BLaER1 (cell line): ENCODE data around the gene URM1.

ENCODE experiments used
- H3K27ac ChIP-seq: shearing (Covaris generic); formaldehyde crosslinking; 2 replicates; pipeline ENCODE4 v1.8.1; 2022
- H3K27me3 ChIP-seq: shearing (Covaris generic); formaldehyde crosslinking; 2 replicates; pipeline ENCODE4 v1.8.1; 2022
- H3K36me3 ChIP-seq: shearing (Covaris generic); formaldehyde crosslinking; 2 replicates; pipeline ENCODE4 v1.8.1; 2022
- H3K4me1 ChIP-seq: shearing (Covaris generic); formaldehyde crosslinking; 2 replicates; pipeline ENCODE4 v1.8.1; 2022
- H3K4me2 ChIP-seq: shearing (Covaris generic); formaldehyde crosslinking; 2 replicates; pipeline ENCODE4 v1.8.1; 2022
- H3K4me3 ChIP-seq: shearing (Covaris generic); formaldehyde crosslinking; 2 replicates; pipeline ENCODE4 v1.8.1; 2022
- H3K9ac ChIP-seq: shearing (Covaris generic); formaldehyde crosslinking; 2 replicates; pipeline ENCODE4 v1.8.1; 2022
- H3K9me3 ChIP-seq: shearing (Covaris generic); formaldehyde crosslinking; 2 replicates; pipeline ENCODE4 v1.8.1; 2022
- H4K20me1 ChIP-seq: shearing (Covaris generic); formaldehyde crosslinking; 2 replicates; pipeline ENCODE4 v1.8.1; 2022
- Cebpa-rat ChIP-seq: shearing (Covaris generic); IDR thresholded peaks from 2 replicates; pipeline ENCODE4 v1.8.1; 2022

URM1 gene

GRCh38 chr9:128392302-128393144 lies 21.3 kb downstream of the URM1 start:
- H4K20me1 ChIP-seq, result peaks cover 17% of the 10 kb centered on the region; the same call in 1 of the 2 replicates
- H3K9ac ChIP-seq, result no peak overlapping the region
- peaks cover 13% of the 10 kb centered on the region; the same call in 1 of the 2 replicates for H3K27me3 ChIP-seq
- peaks cover 66% of the 10 kb centered on the region for H3K36me3 ChIP-seq
- no peaks in the 10 kb centered on the region for H3K9me3 ChIP-seq
- H3K27ac ChIP-seq, result no peak overlapping the region
- H3K4me2 ChIP-seq, result no peak overlapping the region
- TF ChIP-seq Cebpa-rat, result no peak
- H3K4me3 ChIP-seq, result no peak overlapping the region
- H3K4me1 ChIP-seq, result peaks cover 9% of the 10 kb centered on the region

- H3K27me3 ChIP-seq, result peaks cover 16% of the 10 kb centered on the region; the same call in 1 of the 2 replicates
- no peak overlapping the region for H3K4me2 ChIP-seq
Measured at GRCh38 chr9:128393145-128393775, 22.1 kb downstream of the URM1 start.

GRCh38 chr9:128393970-128394369 lies 22.8 kb downstream of the URM1 start:
- peaks cover 51% of the 10 kb centered on the region for H3K36me3 ChIP-seq
- no peak overlapping the region for H3K4me2 ChIP-seq
- H3K27ac ChIP-seq, result no peak overlapping the region
- H3K9ac ChIP-seq, result no peak overlapping the region
- H3K4me3 ChIP-seq, result no peak overlapping the region
- peaks cover 16% of the 10 kb centered on the region; the same call in 1 of the 2 replicates for H3K27me3 ChIP-seq
- 0 out of 2 replicates have a peak, but pooled peaks cover 3% of the 10 kb centered on the region for H4K20me1 ChIP-seq
- H3K4me1 ChIP-seq, result peaks cover 9% of the 10 kb centered on the region
- no peaks in the 10 kb centered on the region for H3K9me3 ChIP-seq
- no peak for TF ChIP-seq Cebpa-rat

More at GRCh38 chr9:128393145-128393775, 22.1 kb downstream of the URM1 start:
- H3K4me3 ChIP-seq, result no peak overlapping the region
- no peaks in the 10 kb centered on the region for H3K9me3 ChIP-seq
- no peak overlapping the region for H3K9ac ChIP-seq
- no peak overlapping the region for H3K27ac ChIP-seq
- H4K20me1 ChIP-seq, result 0 out of 2 replicates have a peak, but pooled peaks cover 10% of the 10 kb centered on the region
- peaks cover 9% of the 10 kb centered on the region for H3K4me1 ChIP-seq
- TF ChIP-seq Cebpa-rat, result no peak
- peaks cover 58% of the 10 kb centered on the region for H3K36me3 ChIP-seq

- no peak overlapping the region for H3K4me3 ChIP-seq
- H3K4me2 ChIP-seq, result no peak overlapping the region
- no peak for TF ChIP-seq Cebpa-rat
- H3K9ac ChIP-seq, result no peak overlapping the region
- H3K27ac ChIP-seq, result no peak overlapping the region
- peaks cover 45% of the 10 kb centered on the region for H3K36me3 ChIP-seq
- H4K20me1 ChIP-seq, result no peaks in the 10 kb centered on the region
- peaks cover 16% of the 10 kb centered on the region; the same call in 1 of the 2 replicates for H3K27me3 ChIP-seq
- no peaks in the 10 kb centered on the region for H3K9me3 ChIP-seq
- peaks cover 9% of the 10 kb centered on the region for H3K4me1 ChIP-seq
Measured at GRCh38 chr9:128394379-128395168, 23.4 kb downstream of the URM1 start.

- Histone ChIP-seq H3K9me3 (no peaks in the 10 kb centered on the region), H3K27me3 (peaks cover 16% of the 10 kb centered on the region; the same call in 1 of the 2 replicates), H3K4me2 (peak overlapping the region; percentile 52), H3K9ac (no peak overlapping the region), H4K20me1 (no peaks in the 10 kb centered on the region), H3K36me3 (peaks cover 20% of the 10 kb centered on the region), H3K4me3 (no peak overlapping the region), H3K4me1 (peaks cover 12% of the 10 kb centered on the region), H3K27ac (no peak overlapping the region)
- no peak for TF ChIP-seq Cebpa-rat
Measured at GRCh38 chr9:128396970-128397613, 25.9 kb downstream of the URM1 start.

- Histone ChIP-seq H3K9me3 (no peaks in the 10 kb centered on the region), H3K36me3 (peaks cover 13% of the 10 kb centered on the region), H3K4me3 (no peak overlapping the region), H3K4me1 (peaks cover 14% of the 10 kb centered on the region), H4K20me1 (no peaks in the 10 kb centered on the region), H3K4me2 (no peak overlapping the region), H3K27me3 (peaks cover 16% of the 10 kb centered on the region; the same call in 1 of the 2 replicates), H3K27ac (no peak overlapping the region), H3K9ac (no peak overlapping the region)
- TF ChIP-seq Cebpa-rat, result no peak
Measured at GRCh38 chr9:128397831-128398230, 26.7 kb downstream of the URM1 start.

GRCh38 chr9:128399861-128400260 lies 28.7 kb downstream of the URM1 start:
- H4K20me1 ChIP-seq, result no peaks in the 10 kb centered on the region
- no peak for TF ChIP-seq Cebpa-rat
- no peak overlapping the region for H3K4me3 ChIP-seq
- peaks cover 14% of the 10 kb centered on the region for H3K4me1 ChIP-seq
- no peak overlapping the region for H3K27ac ChIP-seq
- peaks cover 16% of the 10 kb centered on the region; the same call in 1 of the 2 replicates for H3K27me3 ChIP-seq
- no peak overlapping the region for H3K4me2 ChIP-seq
- H3K9ac ChIP-seq, result no peak overlapping the region
- no peaks in the 10 kb centered on the region for H3K36me3 ChIP-seq
- H3K9me3 ChIP-seq, result no peaks in the 10 kb centered on the region

- TF ChIP-seq Cebpa-rat, result no peak
- Histone ChIP-seq H3K4me1 (peaks cover 18% of the 10 kb centered on the region; the same call in 1 of the 2 replicates), H3K27ac (no peak overlapping the region), H3K27me3 (no peaks in the 10 kb centered on the region), H3K4me2 (no peak overlapping the region), H3K4me3 (no peak overlapping the region), H4K20me1 (no peaks in the 10 kb centered on the region), H3K9ac (no peak overlapping the region), H3K9me3 (no peaks in the 10 kb centered on the region), H3K36me3 (no peaks in the 10 kb centered on the region)
Measured at GRCh38 chr9:128404560-128404959, 33.4 kb downstream of the URM1 start.
